GM18858 (cell line): ENCODE results near the gene TECTA.

ENCODE experiments used
- ATAC-seq: cut with Tn5 transposase; IDR thresholded peaks from one replicate; pipeline ENCODE4 v1.9.1; 2021; ENCODE audit not compliant: unreplicated experiment

TECTA gene, protein sequence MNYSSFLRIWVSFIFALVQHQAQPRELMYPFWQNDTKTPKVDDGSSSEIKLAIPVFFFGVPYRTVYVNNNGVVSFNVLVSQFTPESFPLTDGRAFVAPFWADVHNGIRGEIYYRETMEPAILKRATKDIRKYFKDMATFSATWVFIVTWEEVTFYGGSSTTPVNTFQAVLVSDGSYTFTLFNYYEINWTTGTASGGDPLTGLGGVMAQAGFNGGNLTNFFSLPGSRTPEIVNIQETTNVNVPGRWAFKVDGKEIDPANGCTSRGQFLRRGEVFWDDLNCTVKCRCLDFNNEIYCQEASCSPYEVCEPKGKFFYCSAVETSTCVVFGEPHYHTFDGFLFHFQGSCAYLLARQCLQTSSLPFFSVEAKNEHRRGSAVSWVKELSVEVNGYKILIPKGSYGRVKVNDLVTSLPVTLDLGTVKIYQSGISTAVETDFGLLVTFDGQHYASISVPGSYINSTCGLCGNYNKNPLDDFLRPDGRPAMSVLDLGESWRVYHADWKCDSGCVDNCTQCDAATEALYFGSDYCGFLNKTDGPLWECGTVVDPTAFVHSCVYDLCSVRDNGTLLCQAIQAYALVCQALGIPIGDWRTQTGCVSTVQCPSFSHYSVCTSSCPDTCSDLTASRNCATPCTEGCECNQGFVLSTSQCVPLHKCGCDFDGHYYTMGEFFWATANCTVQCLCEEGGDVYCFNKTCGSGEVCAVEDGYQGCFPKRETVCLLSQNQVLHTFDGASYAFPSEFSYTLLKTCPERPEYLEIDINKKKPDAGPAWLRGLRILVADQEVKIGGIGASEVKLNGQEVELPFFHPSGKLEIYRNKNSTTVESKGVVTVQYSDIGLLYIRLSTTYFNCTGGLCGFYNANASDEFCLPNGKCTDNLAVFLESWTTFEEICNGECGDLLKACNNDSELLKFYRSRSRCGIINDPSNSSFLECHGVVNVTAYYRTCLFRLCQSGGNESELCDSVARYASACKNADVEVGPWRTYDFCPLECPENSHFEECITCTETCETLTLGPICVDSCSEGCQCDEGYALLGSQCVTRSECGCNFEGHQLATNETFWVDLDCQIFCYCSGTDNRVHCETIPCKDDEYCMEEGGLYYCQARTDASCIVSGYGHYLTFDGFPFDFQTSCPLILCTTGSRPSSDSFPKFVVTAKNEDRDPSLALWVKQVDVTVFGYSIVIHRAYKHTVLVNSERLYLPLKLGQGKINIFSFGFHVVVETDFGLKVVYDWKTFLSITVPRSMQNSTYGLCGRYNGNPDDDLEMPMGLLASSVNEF (N-terminal part only)

DNA sequence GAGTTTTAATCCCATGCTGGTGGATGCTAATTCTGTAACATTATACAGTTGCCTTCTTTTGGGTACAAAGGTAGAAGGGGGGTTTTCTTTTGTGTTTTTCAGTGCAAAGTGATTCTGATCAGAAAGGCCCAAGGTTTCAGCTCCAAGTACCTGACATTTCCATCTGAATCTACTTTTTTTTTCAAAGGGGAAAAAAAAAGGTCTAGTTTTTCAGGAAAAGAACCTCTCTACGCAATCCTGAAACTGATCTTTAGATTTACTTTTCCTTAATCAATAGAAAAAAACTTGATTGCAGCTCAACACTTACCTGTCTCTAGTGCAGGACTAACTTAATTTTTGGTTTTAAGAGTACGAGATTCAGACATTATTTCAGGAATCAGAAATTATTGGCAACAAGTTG lies at the start of gene TECTA:
TSS of gene TECTA (plus strand) at position 301 of the 400 bp plus-strand sequence. CDS start 1,423 bp downstream, outside the sequence.
- no peak for ATAC-seq

DNA sequence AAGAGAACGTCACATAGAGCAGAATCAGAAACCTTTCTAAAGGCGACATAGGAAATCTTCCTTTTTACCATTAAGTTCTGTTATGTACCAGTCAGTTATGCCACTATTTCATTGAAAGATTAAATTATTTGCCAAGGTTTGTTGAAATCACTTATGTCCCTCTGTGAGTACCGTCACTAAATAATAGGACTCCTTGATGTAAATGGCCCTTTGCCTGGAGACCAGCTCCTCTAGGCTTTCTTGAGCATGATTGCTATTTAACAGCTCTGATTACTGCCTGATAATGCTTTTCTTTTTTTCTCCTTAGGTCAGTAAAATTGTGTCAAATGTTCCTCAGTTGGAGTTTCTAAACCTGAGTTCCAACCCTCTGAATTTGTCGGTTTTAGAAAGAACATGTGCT lies 47.8 kb upstream of the TECTA start:
- no peak for ATAC-seq

DNA sequence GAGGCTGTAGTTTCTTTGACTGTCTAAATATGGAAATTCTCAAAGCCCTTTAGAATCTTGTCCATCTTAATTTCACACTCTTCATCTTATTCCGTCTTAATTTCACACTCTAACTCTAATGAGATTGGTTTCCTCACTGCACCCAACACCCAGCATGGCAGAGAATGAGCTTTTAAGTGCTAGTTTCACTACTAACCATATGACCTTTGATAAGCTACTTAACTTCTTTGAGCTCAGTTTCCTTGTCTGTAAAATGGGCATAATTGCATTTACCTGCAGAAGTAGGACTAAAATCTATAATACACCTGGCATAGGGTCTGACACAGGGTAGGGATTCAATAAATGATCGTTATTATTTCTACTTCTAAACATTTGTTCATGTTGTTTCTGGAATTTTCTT lies 46.8 kb upstream of the TECTA start:
- ATAC-seq = no peak

DNA sequence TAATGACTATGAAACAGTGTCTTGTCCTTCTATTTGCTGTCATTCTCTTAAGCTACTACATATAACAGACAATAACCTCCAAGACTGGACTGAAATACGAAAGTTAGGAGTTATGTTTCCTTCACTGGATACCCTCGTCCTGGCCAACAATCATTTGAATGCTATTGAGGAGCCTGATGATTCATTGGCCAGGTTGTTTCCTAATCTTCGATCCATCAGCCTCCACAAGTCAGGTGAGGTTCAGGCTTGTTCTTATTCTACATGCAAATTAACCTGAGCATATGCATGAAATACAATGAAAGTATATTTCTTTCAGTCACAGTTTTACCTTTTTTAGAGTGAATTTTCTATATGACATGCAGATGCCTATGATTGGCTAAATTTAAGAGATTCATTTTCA lies 46.0 kb upstream of the TECTA start:
- no peak for ATAC-seq

DNA sequence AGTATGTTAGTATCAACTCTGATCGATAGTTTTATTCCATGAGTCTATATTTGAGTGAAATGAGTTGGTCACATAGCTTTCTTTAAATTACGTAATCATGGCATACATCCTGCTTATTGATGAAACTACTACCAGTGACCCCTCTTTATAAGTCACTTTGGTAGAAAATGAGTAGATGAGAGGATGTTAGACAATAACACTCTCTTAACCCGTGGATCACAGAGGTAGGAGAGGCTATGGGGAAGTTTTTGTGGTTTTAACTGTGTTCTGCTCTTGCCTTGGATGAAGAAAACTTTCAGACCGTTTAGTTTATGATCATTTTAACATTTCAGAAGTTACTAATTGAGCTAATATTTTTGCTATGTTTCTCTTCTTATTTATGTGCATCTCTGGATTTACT lies 43.1 kb upstream of the TECTA start:
- ATAC-seq = no peak

DNA sequence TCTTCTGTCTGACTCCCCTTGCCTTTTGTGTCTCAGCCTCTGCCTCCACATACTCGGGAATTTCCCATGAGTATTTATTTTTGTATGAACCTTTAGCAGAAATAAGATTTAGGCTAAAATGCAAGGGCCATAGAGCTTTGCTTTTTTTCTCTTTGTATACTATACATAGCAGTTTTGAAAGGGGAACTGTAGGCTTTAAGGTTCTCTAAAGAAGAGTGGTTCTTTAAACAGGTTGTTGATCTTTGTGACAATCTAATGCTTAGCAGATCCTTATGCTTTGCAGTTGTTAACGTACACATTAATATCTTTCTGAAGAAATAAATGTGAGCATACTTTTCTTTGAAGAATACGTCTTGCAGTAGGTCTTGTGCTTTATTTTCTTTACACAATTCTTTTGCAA lies 42.1 kb upstream of the TECTA start:
- ATAC-seq = no peak

DNA sequence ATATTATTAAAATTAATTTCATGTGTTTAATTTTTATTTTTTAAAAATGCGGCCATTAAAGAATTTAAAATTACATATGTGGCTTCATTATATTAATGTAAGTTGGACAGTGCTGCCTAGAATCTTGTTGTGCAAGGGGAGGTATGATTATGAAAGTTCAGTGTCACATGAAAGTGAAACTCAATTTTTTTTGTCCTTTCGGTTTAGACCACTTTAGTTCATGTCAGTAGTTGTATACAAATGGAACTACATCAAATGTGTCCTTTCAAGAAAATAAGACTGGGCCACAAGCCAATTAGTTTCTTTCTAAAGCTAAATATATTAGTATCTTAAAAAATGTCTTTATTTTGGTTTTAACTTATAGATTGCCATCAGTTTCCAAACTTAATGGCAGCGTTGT lies 41.4 kb upstream of the TECTA start:
- ATAC-seq = peak; percentile 96

DNA sequence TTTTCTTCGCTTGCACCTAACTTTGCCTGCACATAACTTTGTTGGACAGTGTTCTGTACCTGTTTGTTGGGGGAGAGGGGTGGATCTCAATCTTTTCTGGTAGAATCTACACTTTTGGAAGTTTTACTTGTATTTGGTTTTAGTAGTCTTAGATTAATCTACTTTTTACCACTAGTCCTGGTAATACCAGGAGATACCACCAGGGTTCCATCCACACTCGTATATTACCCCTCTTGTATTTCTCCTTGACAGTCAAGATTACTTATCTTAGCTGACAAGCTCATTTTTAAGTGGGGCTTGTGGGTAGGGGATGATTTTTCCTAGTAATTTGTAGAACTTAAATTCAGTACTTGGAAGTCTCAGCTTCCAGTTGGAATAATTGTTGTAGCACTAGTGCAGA lies 37.3 kb upstream of the TECTA start:
- no peak for ATAC-seq

DNA sequence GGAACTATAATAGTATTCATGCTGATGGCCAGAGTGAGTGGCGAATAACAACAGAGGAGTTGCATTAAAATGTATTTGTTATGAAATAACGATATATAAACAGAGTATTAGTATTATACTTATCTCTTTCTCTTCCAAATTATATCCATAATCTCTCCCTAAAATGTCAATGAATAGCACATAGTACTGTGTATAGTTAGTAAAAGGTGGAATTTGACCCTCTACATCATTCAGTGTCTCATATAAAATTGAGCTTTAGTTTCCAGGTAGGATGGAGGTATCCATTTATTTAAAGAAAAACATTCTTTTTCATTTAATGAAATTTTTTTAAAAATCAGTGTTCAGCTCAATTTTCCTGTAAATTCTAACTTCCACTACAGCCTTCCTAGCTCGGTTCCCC lies 34.4 kb upstream of the TECTA start:
- ATAC-seq = no peak

DNA sequence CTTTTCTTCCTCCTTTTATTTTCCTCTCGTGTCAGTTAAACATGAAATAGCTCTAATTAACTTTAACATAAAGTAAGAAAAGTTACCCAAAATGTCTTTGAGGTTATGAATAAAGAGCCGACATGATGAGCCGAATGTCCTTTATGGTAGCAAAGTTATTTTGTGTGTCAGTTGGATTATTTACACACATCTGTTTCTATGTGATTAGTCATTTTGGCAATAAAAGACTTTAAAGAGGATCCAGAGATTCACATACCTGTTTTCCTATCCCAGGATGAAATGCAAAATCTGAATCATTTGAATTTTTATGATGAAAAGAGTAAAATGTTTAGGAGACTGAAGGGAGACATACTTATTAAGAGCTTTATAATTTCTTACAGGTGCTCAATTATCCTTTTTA lies 34.0 kb upstream of the TECTA start:
- no peak for ATAC-seq

DNA sequence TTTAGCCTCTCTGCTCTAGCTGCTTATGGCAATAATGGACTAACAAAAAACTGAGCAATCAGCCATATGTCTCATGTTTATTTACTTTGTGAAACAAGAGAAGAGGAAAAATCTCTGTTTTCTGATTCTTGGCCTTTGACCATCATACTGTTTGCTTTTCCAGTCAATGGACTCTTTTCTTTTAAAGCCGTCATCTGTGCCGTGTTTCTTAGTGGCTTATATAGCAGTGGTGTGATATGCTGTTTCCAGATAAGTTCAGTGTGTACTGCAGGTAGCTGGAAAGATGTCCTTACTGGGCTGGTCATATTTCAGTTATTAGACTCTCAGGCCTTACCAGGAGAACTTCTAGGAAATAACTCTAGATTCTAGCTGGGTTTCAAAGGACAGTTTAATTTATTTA lies 33.6 kb upstream of the TECTA start:
- ATAC-seq = no peak

DNA sequence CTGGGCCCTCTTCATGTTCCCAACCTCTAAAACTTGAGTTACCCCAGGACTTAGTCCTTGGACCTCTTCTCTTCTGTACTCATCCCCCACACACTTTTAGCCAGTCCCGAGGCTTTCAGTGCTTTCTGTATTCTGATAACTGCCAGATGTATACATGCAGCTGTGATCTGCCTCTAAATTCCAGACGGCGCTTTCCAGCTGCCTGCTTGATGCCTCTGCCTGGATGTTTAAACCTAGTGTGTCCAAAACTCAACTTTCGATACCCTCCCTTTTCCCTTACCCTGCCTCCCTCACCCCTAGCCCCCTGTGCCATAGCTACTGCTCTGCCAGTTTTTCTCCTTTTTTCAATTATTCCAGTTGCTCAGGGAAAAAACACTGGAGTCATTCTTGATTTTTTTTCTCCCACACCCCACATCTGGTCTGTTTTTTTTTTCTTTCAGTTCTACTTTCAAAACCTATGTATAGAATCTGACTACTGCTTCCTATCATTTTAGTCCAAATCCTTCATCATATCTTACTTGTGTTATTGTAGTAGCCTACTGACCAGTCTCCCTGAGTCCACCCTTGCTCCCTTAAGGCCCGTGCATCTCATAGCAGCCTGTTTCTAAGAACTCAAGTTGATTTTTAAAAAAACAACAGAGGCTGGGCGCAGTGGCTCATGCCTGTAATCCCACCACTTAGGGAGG lies 32.9 kb upstream of the TECTA start:
- no peak for ATAC-seq

DNA sequence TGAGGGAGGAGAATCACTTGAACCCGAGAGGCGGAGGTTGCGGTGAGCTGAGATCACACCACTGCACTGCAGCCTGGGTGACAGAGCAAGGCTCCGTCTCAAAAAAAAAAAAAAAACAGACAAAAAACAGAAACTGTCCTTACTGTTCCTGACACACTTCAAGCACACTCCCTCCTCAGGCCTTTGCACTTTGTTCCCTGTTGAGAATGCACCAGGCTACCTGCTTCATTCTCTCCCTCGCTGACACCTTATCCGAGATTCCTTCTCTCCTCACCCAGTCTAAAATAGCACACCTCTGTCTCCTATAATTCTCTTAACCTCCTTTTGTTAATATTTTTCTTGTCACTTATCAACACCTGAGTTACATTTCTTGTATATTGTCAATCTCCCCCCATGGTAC lies 32.3 kb upstream of the TECTA start:
- ATAC-seq = no peak

DNA sequence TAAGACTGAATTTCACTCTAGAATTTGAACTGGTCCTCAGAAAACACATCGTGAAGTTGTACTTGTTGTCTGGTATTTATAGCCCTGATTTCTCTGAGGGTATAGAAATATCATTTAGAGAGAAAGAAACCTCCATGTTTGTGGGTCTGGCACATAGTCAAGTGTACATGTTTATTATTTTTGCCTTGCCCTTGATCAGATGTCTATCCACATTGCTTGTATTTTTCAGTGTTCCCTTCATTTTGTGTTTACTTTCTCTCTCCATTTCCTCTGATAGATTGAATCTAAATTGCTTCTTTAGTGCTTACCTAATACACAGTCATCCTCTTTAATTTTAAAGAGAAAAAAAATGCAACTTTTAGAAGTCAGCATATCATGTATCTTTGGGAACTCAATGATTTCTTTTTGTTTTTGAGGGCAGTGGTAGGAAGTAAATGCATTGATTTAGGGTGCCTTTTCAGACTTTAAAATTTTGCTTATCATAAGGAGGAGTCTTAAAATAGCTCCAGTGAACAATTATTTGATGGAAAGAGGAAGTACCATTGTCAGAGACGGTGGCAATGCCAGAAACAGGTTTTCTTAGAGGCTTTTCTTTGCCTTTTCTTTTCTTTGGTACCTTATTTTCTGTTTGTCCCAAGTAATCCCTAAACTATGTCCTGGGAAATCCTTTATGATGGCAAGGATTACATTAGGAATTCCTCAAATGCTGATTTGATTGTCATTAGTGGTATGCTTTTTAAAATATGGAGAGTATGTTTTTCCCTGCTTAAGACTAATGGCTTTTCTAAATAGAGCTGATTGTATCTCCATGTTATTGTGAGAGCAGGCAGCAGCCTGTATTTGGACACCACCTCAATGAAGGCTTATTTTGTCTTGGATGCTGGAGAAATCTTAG lies 29.8 kb upstream of the TECTA start:
- ATAC-seq = no peak

DNA sequence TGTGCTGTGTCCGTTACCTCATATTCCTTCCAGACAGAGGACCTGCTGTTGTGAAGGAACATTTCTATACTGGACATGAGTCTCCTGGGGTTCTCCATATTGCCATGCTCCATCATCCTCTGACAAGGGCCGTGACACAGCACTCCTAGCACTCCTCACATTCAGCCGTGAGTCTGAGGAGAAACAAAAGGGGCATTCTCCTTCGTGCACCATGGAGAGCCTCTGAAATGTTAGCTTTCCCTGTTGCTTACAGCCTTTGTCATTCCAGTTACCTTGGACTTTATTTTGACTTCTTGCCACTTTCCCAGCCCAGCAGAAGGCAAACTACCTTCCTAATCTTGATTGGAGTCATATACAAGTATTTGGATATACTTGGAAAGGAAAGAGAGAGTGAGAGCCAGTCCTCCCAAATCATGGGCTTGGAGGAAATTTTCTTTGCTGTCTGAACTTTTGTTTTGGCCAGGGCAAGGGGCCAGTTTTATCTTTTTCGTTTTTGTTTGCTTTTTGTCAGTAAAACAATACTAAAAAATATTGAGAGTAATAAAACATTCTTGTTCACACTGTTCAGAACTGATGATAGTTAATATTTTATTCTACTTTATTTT lies 29.1 kb upstream of the TECTA start:
- no peak for ATAC-seq

DNA sequence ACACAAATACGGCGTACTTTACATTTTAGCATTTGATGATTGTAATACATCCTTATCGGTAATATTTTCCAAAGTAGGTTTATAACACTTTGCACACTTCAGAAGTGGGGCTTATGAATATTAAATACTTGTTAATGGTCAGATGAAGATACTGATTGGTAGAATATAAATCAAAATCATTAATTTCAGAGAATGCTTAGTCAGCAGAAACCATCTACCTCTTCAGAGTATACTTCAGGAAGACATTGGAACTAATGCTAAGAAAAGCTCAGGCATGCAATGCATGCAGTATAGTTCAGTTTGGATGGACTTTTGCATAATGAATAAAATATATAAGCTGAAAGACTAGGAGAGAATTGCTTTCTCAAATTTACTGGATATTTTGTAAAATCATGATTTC lies 19.7 kb upstream of the TECTA start:
- ATAC-seq = no peak

DNA sequence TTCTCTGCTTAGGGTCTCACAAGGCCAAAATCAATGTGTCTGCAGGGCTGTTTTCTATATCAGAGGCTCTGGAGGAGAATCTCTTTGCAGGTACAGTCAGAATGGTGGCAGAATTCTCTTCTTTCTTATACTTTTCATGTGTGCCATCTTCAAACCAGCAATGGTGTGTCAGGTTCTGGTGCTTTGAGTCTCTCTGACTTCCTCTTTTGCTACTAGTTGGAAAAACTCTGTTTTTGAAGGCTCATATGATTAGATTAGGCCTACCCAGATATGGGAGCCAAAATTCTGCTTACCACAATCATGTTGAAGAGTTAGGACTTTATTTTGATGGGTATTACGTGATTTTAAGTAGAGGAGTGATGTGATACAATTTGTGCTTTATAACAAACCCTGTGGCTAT lies 18.8 kb upstream of the TECTA start:
- ATAC-seq = no peak

DNA sequence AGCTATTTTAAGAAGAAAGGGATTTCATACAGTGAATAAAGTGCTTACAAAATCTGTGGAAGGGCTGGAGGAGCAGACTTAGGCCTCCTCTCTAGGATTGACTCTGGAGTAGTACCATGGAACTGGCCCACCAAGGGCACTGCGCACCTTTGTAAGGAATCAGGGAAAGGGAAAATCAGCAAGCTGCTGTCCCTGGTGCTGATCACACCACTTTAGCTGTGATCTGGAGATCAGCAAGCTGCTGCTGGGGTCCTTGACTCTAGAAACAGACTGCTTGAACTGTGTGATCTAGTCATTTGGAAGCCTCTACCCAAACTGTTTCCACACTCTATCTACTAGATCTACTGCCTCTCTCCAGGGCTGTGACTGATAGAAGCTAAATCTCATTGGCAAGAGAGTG lies 18.4 kb upstream of the TECTA start:
- no peak for ATAC-seq

DNA sequence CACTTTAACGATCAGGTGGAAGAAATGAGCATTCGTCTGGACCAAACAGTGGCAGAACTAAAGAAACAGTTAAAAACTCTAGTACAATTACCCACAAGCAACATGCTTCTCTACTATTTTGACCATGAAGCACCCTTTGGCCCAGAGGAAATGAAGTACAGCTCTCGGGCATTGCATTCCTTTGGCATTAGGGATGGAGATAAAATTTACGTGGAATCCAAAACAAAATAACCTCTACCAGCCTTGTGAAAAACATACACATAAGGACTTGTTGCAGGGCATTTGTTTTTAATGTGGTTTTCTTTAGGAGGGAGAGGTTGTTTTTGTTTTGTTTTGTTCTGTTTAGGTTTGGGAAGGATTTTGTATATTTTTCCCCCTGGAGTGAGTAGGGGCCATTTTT lies 14.2 kb upstream of the TECTA start:
- ATAC-seq = no peak
